ENCODE data around the gene PDGFD. TPM values are rescaled to one million over a fixed set of nuclear protein-coding genes. Genes with fewer than 3 reads are reported as not detected.

The PDGFD gene
- total RNA-seq, 1 experiment from 2014 or later: 2.6 TPM

GRCh38 chr11:103985041-103985440 is 178.9 kb downstream of the PDGFD start:
- H3K9me3 Mint-ChIP-seq: peaks cover 15% of the 10 kb centered on the region
- ChIA-PET POLR2A (no interaction called here), CTCF (interaction anchor here (0.8 kb wide), 1 partner anchor 303 kb away, joined by 3 read pairs; no protein-coding TSS in a partner anchor)
- no peaks in the 10 kb centered on the region for H3K27me3 Mint-ChIP-seq (ENCODE audit: low read depth)
- TF ChIP-seq HMGA2 (CRISPR knock-in tag; IDR thresholded peaks at IDR 0.05): peak; percentile 93
- TF ChIP-seq NFATC4 (CRISPR knock-in tag; IDR thresholded peaks at IDR 0.05): no peak
- DNase-seq (ENCODE audit: low spot score) (no peak), ATAC-seq (no peak)
- no peaks in the 10 kb centered on the region; the same call in 1 of the 2 replicates for H3K36me3 Mint-ChIP-seq
- peak overlapping the region; percentile 38; the same call in 1 of the 2 replicates for H3K27ac Mint-ChIP-seq
- H3K4me3 Mint-ChIP-seq: no peak overlapping the region
- H3K4me1 Mint-ChIP-seq: peaks cover 22% of the 10 kb centered on the region

DNA sequence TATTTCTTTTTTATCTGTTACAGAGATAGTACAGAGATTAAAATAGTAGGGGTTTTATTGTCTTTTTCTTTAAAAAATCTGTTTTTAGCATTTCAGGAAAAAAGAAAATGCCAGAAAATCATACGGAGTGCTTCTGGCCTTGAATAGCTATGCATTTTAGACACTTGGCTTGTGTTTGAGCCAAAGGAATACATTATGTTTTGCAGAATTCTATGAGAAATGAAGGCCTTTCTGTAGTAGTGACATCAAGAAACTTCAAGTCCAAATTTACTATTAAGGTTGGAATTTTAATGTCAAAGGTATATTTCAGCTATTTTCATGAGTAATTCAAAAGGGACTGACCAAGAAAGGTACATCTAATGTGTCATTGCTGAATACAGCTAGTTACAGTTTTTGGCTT is 183.8 kb downstream of the PDGFD start:
- Mint-ChIP-seq H3K4me3 (no peak overlapping the region), H3K36me3 (no peaks in the 10 kb centered on the region; the same call in 1 of the 2 replicates), H3K4me1 (no peaks in the 10 kb centered on the region), H3K9me3 (peaks cover 15% of the 10 kb centered on the region), H3K27me3 (ENCODE audit: low read depth) (no peaks in the 10 kb centered on the region), H3K27ac (no peak overlapping the region)
- CTCF ChIA-PET: no interaction called here
- no peak for TF ChIP-seq ZNF671 (CRISPR knock-in tag; IDR thresholded peaks at IDR 0.05)
- TF ChIP-seq, protein P1, sequence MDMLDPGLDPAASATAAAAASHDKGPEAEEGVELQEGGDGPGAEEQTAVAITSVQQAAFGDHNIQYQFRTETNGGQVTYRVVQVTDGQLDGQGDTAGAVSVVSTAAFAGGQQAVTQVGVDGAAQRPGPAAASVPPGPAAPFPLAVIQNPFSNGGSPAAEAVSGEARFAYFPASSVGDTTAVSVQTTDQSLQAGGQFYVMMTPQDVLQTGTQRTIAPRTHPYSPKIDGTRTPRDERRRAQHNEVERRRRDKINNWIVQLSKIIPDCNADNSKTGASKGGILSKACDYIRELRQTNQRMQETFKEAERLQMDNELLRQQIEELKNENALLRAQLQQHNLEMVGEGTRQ (CRISPR knock-in tag; IDR thresholded peaks at IDR 0.05): no peak
- no peak for TF ChIP-seq CREB1 (CRISPR knock-in tag; IDR thresholded peaks at IDR 0.05)
- TF ChIP-seq ZNF416 (CRISPR knock-in tag; IDR thresholded peaks at IDR 0.05): no peak
- no peak for TF ChIP-seq ATF2 (CRISPR knock-in tag; IDR thresholded peaks at IDR 0.05; ENCODE audit: borderline replicate concordance, low read depth)
- no peak for TF ChIP-seq IRF2 (CRISPR knock-in tag; IDR thresholded peaks at IDR 0.05; ENCODE audit: borderline replicate concordance, low read depth)
- TF ChIP-seq JAZF1 (CRISPR knock-in tag; IDR thresholded peaks at IDR 0.05): no peak
- TF ChIP-seq, protein P2, sequence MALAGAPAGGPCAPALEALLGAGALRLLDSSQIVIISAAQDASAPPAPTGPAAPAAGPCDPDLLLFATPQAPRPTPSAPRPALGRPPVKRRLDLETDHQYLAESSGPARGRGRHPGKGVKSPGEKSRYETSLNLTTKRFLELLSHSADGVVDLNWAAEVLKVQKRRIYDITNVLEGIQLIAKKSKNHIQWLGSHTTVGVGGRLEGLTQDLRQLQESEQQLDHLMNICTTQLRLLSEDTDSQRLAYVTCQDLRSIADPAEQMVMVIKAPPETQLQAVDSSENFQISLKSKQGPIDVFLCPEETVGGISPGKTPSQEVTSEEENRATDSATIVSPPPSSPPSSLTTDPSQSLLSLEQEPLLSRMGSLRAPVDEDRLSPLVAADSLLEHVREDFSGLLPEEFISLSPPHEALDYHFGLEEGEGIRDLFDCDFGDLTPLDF (CRISPR knock-in tag; IDR thresholded peaks at IDR 0.05): no peak
- no peak for TF ChIP-seq SMAD3 (CRISPR knock-in tag; IDR thresholded peaks at IDR 0.05; ENCODE audit: borderline replicate concordance)
- POLR2A ChIA-PET: no interaction called here
- no peak for DNase-seq (ENCODE audit: low spot score)
- ATAC-seq: no peak

DNA sequence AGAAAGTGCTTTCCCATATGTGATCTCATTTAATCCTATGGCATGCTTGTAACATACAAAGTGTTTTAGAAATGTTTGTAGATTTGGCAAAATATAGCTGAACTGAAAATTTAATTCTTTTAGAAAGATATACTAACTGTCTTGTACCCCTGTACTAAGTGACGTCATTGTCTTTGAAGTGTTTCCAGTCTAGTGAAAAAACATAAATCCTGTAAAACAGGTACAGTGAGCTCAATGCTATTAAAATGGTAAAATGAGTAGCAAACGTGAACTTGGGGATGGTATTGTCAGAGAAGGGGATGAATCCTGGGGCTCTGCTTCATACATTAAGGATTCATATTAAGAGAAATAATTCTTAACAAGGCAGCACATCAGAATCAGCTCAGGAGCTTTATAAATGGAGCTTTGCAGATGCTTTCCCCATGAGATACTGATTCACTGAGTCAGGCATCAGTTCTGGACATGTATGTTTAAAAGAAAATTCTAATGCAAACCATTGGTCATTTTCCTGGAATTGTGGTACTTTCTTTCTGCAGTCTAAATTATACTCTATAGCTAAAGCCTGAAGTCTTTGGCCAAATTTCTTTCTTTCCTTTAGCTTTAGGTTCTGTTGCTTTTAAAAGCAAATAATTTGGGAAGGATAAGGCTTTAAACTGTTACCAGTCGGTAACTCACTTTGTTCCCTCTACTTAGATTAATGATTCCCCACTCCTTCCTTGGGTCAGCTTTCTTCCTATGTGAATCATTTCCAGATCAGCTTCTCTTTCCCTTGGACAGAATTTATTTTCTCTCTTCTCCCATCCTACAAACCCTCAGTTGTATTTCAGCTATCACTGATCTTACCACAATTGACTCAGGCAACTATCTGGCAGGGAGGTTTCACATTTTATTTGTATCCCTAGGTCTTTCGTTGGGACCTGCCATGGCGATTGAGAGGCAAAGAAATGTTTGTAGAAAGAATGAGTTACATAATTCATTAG is 185.0 kb downstream of the PDGFD start:
- Mint-ChIP-seq H3K27me3 (ENCODE audit: low read depth) (no peaks in the 10 kb centered on the region), H3K4me3 (no peak overlapping the region), H3K27ac (no peak overlapping the region), H3K9me3 (peaks cover 8% of the 10 kb centered on the region), H3K36me3 (no peaks in the 10 kb centered on the region), H3K4me1 (no peaks in the 10 kb centered on the region)
- ChIA-PET CTCF (no interaction called here), POLR2A (no interaction called here)
- no peak for ATAC-seq
- DNase-seq (ENCODE audit: low spot score): no peak
- TF ChIP-seq NR1H2 (CRISPR knock-in tag; IDR thresholded peaks at IDR 0.05) (no peak), JUN (CRISPR knock-in tag; IDR thresholded peaks at IDR 0.05) (no peak), FOXJ3 (CRISPR knock-in tag; IDR thresholded peaks at IDR 0.05; ENCODE audit: borderline replicate concordance) (no peak), HMGA2 (CRISPR knock-in tag; IDR thresholded peaks at IDR 0.05) (no peak), ZNF416 (CRISPR knock-in tag; IDR thresholded peaks at IDR 0.05) (no peak), STAT6 (CRISPR knock-in tag; conservative IDR thresholded peaks at IDR 0.05; ENCODE audit: low read depth) (no peak), TP53 (CRISPR knock-in tag; IDR thresholded peaks at IDR 0.05) (no peak), NR2C2 (CRISPR knock-in tag; IDR thresholded peaks at IDR 0.05) (no peak), PRRX2 (CRISPR knock-in tag; IDR thresholded peaks at IDR 0.05) (no peak), FOXK1 (CRISPR knock-in tag; IDR thresholded peaks at IDR 0.05) (no peak), SOX15 (CRISPR knock-in tag; IDR thresholded peaks at IDR 0.05) (no peak)
- TF ChIP-seq, protein P3, sequence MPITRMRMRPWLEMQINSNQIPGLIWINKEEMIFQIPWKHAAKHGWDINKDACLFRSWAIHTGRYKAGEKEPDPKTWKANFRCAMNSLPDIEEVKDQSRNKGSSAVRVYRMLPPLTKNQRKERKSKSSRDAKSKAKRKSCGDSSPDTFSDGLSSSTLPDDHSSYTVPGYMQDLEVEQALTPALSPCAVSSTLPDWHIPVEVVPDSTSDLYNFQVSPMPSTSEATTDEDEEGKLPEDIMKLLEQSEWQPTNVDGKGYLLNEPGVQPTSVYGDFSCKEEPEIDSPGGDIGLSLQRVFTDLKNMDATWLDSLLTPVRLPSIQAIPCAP (CRISPR knock-in tag; IDR thresholded peaks at IDR 0.05): no peak
- TF ChIP-seq, protein P4, sequence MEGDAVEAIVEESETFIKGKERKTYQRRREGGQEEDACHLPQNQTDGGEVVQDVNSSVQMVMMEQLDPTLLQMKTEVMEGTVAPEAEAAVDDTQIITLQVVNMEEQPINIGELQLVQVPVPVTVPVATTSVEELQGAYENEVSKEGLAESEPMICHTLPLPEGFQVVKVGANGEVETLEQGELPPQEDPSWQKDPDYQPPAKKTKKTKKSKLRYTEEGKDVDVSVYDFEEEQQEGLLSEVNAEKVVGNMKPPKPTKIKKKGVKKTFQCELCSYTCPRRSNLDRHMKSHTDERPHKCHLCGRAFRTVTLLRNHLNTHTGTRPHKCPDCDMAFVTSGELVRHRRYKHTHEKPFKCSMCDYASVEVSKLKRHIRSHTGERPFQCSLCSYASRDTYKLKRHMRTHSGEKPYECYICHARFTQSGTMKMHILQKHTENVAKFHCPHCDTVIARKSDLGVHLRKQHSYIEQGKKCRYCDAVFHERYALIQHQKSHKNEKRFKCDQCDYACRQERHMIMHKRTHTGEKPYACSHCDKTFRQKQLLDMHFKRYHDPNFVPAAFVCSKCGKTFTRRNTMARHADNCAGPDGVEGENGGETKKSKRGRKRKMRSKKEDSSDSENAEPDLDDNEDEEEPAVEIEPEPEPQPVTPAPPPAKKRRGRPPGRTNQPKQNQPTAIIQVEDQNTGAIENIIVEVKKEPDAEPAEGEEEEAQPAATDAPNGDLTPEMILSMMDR (IDR thresholded peaks at IDR 0.05): no peak
- TF ChIP-seq, protein P5, sequence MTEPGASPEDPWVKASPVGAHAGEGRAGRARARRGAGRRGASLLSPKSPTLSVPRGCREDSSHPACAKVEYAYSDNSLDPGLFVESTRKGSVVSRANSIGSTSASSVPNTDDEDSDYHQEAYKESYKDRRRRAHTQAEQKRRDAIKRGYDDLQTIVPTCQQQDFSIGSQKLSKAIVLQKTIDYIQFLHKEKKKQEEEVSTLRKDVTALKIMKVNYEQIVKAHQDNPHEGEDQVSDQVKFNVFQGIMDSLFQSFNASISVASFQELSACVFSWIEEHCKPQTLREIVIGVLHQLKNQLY (CRISPR knock-in tag; IDR thresholded peaks at IDR 0.05): no peak

Data from WTC11 (cell line).